ENCODE data around the gene NDUFA8. TPM values are rescaled to one million over a fixed set of nuclear protein-coding genes. Genes with fewer than 3 reads are reported as not detected.
"Not testable (repeated sequence)": the region's sequence is repeated elsewhere in the genome, so short reads cannot be mapped to it uniquely, and the experiment has no call there.

NDUFA8 gene
- total RNA-seq, 6 experiments from 2014 or later = 67.4 to 76.6 (median 72.8) TPM

- no peak for DNase-seq
- no peak overlapping the region for H3K27ac Mint-ChIP-seq
- no peaks in the 10 kb centered on the region for H3K9me3 Mint-ChIP-seq
- TF ChIP-seq CTCF (IDR thresholded peaks at IDR 0.05) = no peak
- H3K4me1 Mint-ChIP-seq (ENCODE audit: low read depth) = no peaks in the 10 kb centered on the region; the same call in none of the 2 replicates
- peaks cover 25% of the 10 kb centered on the region for H3K27me3 Mint-ChIP-seq (ENCODE audit: insufficient read depth)
- H3K36me3 Mint-ChIP-seq (ENCODE audit: low read depth) = no peaks in the 10 kb centered on the region
- no peak overlapping the region for H3K4me3 Mint-ChIP-seq
These were observed 40.4 kb downstream of the NDUFA8 start for GRCh38 chr9:122119166-122119521.

- Mint-ChIP-seq H3K9me3 (no peaks in the 10 kb centered on the region), H3K4me1 (ENCODE audit: low read depth) (no peaks in the 10 kb centered on the region; the same call in none of the 2 replicates), H3K36me3 (ENCODE audit: low read depth) (no peaks in the 10 kb centered on the region), H3K27ac (no peak overlapping the region), H3K4me3 (no peak overlapping the region), H3K27me3 (ENCODE audit: insufficient read depth) (peaks cover 25% of the 10 kb centered on the region)
- no peak for DNase-seq
- no peak for TF ChIP-seq CTCF (IDR thresholded peaks at IDR 0.05)
These were observed 41.0 kb downstream of the NDUFA8 start for GRCh38 chr9:122118343-122119165.

GRCh38 chr9:122117241-122117640, 42.3 kb downstream of the NDUFA8 start:
- H3K27me3 Mint-ChIP-seq (ENCODE audit: insufficient read depth) = peaks cover 26% of the 10 kb centered on the region
- not testable (repeated sequence) for H3K4me1 Mint-ChIP-seq (ENCODE audit: low read depth); H3K4me3 Mint-ChIP-seq; DNase-seq; H3K36me3 Mint-ChIP-seq (ENCODE audit: low read depth); H3K27ac Mint-ChIP-seq; H3K9me3 Mint-ChIP-seq

- no peak for DNase-seq
- peaks cover 26% of the 10 kb centered on the region for H3K27me3 Mint-ChIP-seq (ENCODE audit: insufficient read depth)
- H3K9me3 Mint-ChIP-seq = no peaks in the 10 kb centered on the region
- no peak overlapping the region for H3K27ac Mint-ChIP-seq
- TF ChIP-seq CTCF (IDR thresholded peaks at IDR 0.05) = no peak
- H3K4me1 Mint-ChIP-seq (ENCODE audit: low read depth) = peaks cover 8% of the 10 kb centered on the region; the same call in 1 of the 2 replicates
- no peak overlapping the region for H3K4me3 Mint-ChIP-seq
- no peaks in the 10 kb centered on the region for H3K36me3 Mint-ChIP-seq (ENCODE audit: low read depth)
These were observed 43.0 kb downstream of the NDUFA8 start for GRCh38 chr9:122116448-122117173.

GRCh38 chr9:122116040-122116439, 43.5 kb downstream of the NDUFA8 start:
- no peaks in the 10 kb centered on the region for H3K9me3 Mint-ChIP-seq
- H3K4me1 Mint-ChIP-seq (ENCODE audit: low read depth) = peaks cover 8% of the 10 kb centered on the region; the same call in 1 of the 2 replicates
- DNase-seq = no peak
- TF ChIP-seq CTCF (IDR thresholded peaks at IDR 0.05) = no peak
- no peak overlapping the region for H3K4me3 Mint-ChIP-seq
- H3K27ac Mint-ChIP-seq = no peak overlapping the region
- no peaks in the 10 kb centered on the region for H3K36me3 Mint-ChIP-seq (ENCODE audit: low read depth)
- H3K27me3 Mint-ChIP-seq (ENCODE audit: insufficient read depth) = peaks cover 26% of the 10 kb centered on the region

Data from HFFc6 (cell line).